Esophagus (tissue), 2 donors: ENCODE data around the gene TOP3B. TPM values are rescaled to one million over a fixed set of nuclear protein-coding genes. Genes with fewer than 3 reads are reported as not detected.

Source experiments
- H3K27ac ChIP-seq, 2 donors: one replicate each; pipeline ENCODE4 v1.5.1; 2013; ENCODE audit warnings: low read depth in 2 of 2, mild to moderate bottlenecking in 2 of 2, inconsistent platforms in 1 of 2, low read length in 1 of 2, moderate library complexity in 1 of 2
- H3K27me3 ChIP-seq, 2 donors: one replicate each; pipeline ENCODE4 v1.6.1; 2013; ENCODE audit warnings: low read length in 2 of 2, control low read depth in 1 of 2, mild to moderate bottlenecking in 1 of 2; ENCODE audit not compliant: insufficient read depth in 2 of 2, control insufficient read depth in 1 of 2
- H3K36me3 ChIP-seq, 2 donors: one replicate each; pipeline ENCODE4 v1.6.1; 2013; ENCODE audit warnings: low read length in 1 of 2; ENCODE audit not compliant: control insufficient read depth in 2 of 2, insufficient read depth in 2 of 2
- H3K4me1 ChIP-seq, 2 donors: one replicate each; pipeline ENCODE4 v1.6.1; 2013; ENCODE audit warnings: low read length in 1 of 2; ENCODE audit not compliant: control insufficient read depth in 2 of 2, insufficient read depth in 2 of 2
- H3K4me3 ChIP-seq, 2 donors: one replicate each; pipeline ENCODE4 v1.5.1; 2013; ENCODE audit warnings: low read length in 2 of 2, mild to moderate bottlenecking in 2 of 2, low read depth in 1 of 2, moderate library complexity in 1 of 2
- H3K9me3 ChIP-seq, 2 donors: one replicate each; pipeline ENCODE4 v1.6.1; 2013; ENCODE audit warnings: mild to moderate bottlenecking in 2 of 2, low read depth in 1 of 2, low read length in 1 of 2, moderate library complexity in 1 of 2; ENCODE audit not compliant: control insufficient read depth in 2 of 2, insufficient read depth in 1 of 2
- WGBS, 2 donors: extraction: QIAGEN DNeasy Blood & Tissue Kit; methylation state at CpG; one replicate each; pipeline ENCODE4 v1.1.7; 2013; 5-methylcytosine and 5-hydroxymethylcytosine counted together
- polyA plus RNA-seq, 2 donors: library from polyadenylated mRNA; stranded (reverse); fragments of 200-250 nt; gene quantifications; one replicate each; pipeline ENCODE4 v1.2.3, GENCODE V29; 2013
- donor health status: healthy with polysubstance abuse.
- donor health status: Bipolar disorder and iron deficiency.

The TOP3B gene
- polyA plus RNA-seq, 2 donors, result 12.3 to 19.1 TPM

DNA sequence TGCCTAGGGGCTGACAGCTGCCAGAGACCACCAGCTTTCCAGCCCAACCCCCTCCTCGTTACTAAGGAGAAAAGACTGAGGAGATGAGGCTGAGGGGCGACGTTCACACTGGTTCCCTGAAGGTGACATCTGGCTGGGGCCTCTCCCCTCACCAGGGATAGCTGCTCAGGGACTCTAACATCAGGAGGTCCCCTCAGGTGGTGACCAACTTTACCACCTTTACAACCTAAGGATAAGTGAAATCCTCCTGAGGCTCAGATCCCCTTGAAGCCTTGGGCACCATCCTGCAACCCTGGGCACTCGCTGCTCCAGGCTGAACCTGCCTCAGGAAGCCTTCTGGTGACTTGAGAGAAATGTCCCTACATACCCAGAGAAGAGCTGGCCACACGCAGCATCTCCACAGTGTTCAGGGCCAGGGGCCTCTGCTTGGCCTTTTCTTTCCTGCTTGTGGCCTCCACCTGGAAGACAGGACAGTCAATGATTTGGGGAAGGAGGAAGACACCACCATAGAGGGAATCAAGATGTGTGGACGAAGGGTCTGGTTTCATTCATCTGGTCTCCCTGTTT is 17.6 kb downstream of the TOP3B start:
- peaks cover 0 to 9% of the 10 kb centered on the region in 2 donors for H3K4me1 ChIP-seq
- WGBS, 2 donors, result 97% methylated on average over 6 of the region's 6 CpGs
- H3K27ac ChIP-seq, result no peak overlapping the region
- no peak overlapping the region for H3K4me3 ChIP-seq
- H3K27me3 ChIP-seq, result no peaks in the 10 kb centered on the region
- no peaks in the 10 kb centered on the region for H3K9me3 ChIP-seq
- H3K36me3 ChIP-seq, result peaks cover 23 to 63% of the 10 kb centered on the region in 2 donors

DNA sequence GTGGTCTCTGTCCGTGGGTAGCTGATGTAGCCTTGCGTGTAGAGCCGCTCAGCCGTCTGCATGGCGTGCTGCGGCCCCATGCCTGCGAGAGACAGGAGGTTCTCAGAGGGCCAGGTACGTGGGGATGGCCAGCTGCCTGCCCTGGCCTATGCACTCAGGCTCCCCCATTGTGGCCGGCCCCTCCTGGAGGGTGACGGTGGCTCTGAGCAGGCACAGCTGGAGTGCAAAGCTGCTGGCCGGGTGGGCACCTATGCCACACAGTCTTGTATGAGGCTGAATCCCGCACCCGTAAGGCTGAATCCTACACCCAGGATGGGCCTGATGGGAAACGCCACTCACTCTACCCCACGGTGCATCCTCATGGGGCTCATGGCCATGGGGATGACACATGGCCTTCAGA is 18.4 kb downstream of the TOP3B start:
- Histone ChIP-seq H3K36me3 (peaks cover 25 to 65% of the 10 kb centered on the region in 2 donors), H3K9me3 (no peaks in the 10 kb centered on the region), H3K27ac (no peak overlapping the region), H3K4me1 (peaks cover 0 to 16% of the 10 kb centered on the region in 2 donors), H3K27me3 (no peaks in the 10 kb centered on the region), H3K4me3 (no peak overlapping the region)
- 95% methylated on average over 15 of the region's 15 CpGs for WGBS, 2 donors

DNA sequence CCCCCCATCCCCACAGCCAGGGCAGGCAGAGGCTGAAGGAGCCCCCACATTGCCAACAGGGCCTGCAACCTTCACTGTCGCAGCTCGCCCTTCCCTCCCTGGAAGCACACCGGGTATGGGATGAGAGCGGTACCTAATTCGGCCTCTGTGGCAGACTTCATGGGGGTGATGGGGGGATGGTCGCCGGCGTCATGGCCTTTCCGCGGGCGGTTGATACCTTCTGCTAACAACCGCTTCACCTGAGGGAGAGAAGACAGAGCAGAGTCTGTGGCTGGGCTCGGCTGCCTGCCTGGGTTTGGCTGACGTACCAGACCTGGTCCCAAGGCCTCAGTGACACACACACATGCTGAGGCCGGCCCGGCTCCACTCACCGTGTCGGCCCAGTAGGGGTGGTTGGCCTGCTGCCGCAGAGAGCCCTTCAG is 18.8 kb downstream of the TOP3B start:
- Histone ChIP-seq H3K9me3 (no peaks in the 10 kb centered on the region), H3K4me3 (no peak overlapping the region)

GRCh38 chr22:21963286-21963685 is 19.3 kb downstream of the TOP3B start:
- H3K4me1 ChIP-seq, result peaks cover 0 to 20% of the 10 kb centered on the region in 2 donors
- no peak overlapping the region for H3K27ac ChIP-seq
- no peaks in the 10 kb centered on the region for H3K9me3 ChIP-seq
- H3K36me3 ChIP-seq, result peaks cover 29 to 67% of the 10 kb centered on the region in 2 donors
- no peaks in the 10 kb centered on the region for H3K27me3 ChIP-seq
- WGBS, 2 donors, result 93 to 96% methylated on average over 7 of the region's 7 CpGs
- H3K4me3 ChIP-seq, result no peak overlapping the region

More for the DNA sequence above, 18.8 kb downstream of the TOP3B start:
- H3K36me3 ChIP-seq, result peaks cover 29 to 65% of the 10 kb centered on the region in 2 donors
- H3K27ac ChIP-seq, result no peak overlapping the region
- no peaks in the 10 kb centered on the region for H3K27me3 ChIP-seq
- 94 to 95% methylated on average over 19 of the region's 19 CpGs for WGBS, 2 donors
- H3K4me1 ChIP-seq, result peaks cover 0 to 20% of the 10 kb centered on the region in 2 donors

DNA sequence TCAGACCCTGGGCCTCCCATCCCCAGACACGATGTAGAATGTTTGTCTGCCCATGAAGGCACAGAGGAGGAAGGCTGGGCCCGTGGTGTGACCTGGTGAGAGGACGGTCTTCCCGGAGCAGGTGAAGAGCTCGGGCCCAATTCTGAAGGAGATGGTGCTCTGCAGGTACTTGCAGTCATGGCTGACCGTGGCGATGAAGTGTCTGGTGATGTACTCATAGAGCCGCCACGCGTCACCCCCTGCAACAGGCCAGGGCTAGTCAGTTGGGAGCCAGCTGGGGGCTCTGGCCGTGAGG is 20.0 kb downstream of the TOP3B start:
- Histone ChIP-seq H3K4me1 (peaks cover 0 to 20% of the 10 kb centered on the region in 2 donors), H3K27me3 (no peaks in the 10 kb centered on the region), H3K4me3 (no peak overlapping the region), H3K27ac (no peak overlapping the region), H3K36me3 (peaks cover 24 to 62% of the 10 kb centered on the region in 2 donors), H3K9me3 (no peaks in the 10 kb centered on the region)
- WGBS, 2 donors, result 93 to 95% methylated on average over 11 of the region's 11 CpGs

- Histone ChIP-seq H3K27me3 (no peaks in the 10 kb centered on the region), H3K36me3 (peaks cover 24 to 58% of the 10 kb centered on the region in 2 donors), H3K9me3 (no peaks in the 10 kb centered on the region), H3K4me1 (peaks cover 0 to 20% of the 10 kb centered on the region in 2 donors), H3K27ac (peak overlapping the region; percentile 69 to 71), H3K4me3 (no peak overlapping the region)
- 84 to 88% methylated on average over 23 of the region's 23 CpGs for WGBS, 2 donors
Measured at GRCh38 chr22:21961886-21962654, 20.5 kb downstream of the TOP3B start.

- peak overlapping the region; percentile 69 to 71 for H3K27ac ChIP-seq
- H3K4me3 ChIP-seq, result no peak overlapping the region
- 88% methylated on average over 18 of the region's 18 CpGs for WGBS, 2 donors
- H3K36me3 ChIP-seq, result peaks cover 18 to 50% of the 10 kb centered on the region in 2 donors
- H3K27me3 ChIP-seq, result no peaks in the 10 kb centered on the region
- H3K9me3 ChIP-seq, result no peaks in the 10 kb centered on the region
- peaks cover 0 to 20% of the 10 kb centered on the region in 2 donors for H3K4me1 ChIP-seq
Measured at GRCh38 chr22:21961127-21961867, 21.3 kb downstream of the TOP3B start.

DNA sequence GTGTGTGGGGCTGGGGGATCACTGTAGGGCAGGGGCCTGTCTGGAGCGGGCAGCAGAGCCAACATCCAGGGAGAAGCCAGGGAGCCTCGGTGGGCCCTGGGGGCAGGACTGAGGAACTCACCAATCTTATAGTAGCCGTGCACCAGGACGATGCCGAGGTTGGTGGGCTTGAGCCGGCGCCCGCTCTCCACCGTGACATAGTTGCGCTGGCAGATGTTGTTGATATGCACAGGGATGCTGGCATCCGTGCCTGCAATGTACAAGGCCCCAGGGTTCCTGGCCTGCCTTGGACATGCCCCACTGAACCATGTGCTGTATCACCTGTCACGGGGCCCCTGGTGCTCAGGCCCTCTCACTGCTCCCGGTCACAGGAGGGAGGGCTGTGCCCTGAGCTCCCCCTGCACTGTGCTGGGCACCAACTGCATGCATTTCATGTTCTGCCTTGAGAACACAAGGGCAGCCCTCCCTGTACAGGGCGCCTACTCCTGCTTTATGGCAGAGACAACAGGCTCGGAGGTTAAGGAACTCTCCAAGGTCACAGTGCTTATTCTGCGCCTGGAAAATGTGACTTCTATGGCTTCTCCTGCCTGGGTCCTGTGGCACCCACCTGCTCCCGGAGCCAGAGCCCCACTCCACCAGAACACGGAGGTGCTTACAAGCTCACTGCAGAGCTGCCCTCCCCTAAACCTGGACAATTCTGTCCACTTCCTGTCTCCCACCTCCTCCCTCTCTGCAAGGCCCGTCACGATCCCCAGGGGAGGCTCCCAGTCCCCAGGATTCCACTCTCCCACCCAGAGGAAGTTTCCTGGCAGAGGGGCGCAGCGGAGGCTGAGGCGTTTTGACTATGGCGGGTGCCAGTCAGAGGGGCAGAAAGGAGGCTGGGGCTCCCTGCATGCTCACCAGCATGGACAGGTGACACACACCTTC is 22.1 kb downstream of the TOP3B start:
- 89 to 94% methylated on average over 24 of the region's 24 CpGs for WGBS, 2 donors
- Histone ChIP-seq H3K4me1 (peaks cover 0 to 20% of the 10 kb centered on the region in 2 donors), H3K4me3 (no peak overlapping the region), H3K27me3 (no peaks in the 10 kb centered on the region), H3K9me3 (no peaks in the 10 kb centered on the region), H3K36me3 (peaks cover 18 to 47% of the 10 kb centered on the region in 2 donors), H3K27ac (no peak overlapping the region)
